ENCODE measurements around the gene RASSF1.
"Not testable (repeated sequence)": the region's sequence is repeated elsewhere in the genome, so short reads cannot be mapped to it uniquely, and the experiment has no call there.

RASSF1 gene

DNA sequence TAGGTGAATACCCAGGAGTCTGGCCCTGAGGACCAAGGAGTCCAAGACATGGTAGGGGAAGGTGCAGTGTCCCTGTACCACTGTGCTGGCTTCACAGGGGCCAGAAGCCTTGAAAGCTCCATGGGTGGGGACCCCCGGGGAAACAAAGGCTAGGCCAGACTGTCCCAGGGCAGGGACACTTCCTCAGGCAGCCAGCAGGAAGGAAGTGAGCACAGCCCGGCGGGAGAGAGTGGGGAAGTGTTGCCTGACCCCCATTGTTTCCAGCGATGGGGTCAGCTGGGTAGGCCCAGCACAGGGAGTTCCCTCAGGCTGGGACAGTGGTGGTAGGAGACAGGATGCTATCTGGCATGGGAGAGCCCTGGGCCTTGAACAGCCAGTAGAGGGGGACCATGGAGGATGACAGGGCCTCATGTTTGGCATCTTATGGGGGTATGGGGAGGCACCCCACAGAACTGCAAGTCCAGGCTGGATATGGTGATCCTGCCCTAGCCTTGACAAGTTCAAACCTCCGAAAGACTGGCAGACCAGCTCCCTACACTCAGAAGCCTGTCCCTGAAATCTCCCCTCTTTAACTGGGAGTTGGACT, 16.9 kb downstream of the RASSF1 start:
- DNase-seq (ENCODE audit: low read depth in 3 of 3), result no peak

DNA sequence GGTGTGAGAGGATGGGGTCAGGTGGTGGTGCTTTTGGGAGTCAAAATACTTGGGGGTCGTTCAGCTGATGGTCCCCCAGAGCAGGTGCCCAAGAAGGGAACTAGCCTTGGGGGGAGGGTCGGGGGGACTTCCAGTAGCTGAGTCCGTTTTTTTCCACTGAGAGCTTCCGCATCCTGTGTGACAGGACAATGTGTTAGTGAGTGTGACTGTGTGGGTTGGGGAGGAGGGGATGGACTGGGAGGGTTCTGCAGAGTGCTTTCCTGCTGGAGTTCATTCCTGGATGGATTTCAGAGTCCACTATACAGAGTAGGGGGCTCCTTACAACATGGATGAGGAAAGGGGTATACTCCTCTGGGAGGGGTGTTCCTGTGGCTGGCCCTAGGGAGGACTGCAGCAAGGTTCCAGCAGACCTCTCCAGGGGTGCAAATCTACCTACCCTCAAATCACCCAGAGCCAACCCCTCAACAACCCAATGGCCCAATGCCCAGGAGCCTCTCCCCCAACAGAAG, 17.5 kb downstream of the RASSF1 start:
- DNase-seq (ENCODE audit: low read depth in 3 of 3), result no peak

DNA sequence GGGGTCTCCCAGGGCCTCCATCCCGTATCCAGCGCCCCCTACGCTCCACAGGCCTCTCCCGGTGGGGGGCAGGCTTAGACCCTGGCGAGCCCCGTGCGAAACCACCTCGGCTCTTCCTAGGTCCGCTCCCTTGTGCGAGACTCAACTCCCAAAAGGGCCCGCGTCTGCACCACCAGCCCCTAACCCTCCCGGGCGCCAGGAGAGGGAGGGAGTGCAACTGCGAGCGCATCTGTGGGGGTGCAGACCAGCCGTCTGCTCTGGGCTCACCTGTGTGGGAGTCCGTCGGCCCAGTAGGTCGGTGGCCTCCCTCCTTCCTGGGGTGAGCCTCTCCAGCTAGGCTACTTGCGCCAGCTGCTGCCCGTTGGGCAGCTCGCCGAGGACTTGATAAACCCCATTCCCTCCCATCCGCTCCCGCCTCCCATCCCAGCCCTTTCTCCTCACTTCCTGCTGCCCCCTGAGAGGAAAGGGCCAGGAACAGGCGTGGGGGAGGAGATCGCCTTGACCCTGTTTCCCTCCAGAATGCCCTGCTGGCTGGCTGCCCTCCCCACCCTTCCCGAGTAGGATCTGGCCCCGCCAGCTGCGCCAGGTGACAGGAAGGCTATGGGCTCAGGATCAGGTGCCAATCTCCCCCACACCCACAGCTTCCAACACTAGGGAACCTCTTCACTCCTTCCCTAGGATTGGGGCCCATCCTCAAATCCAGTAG, 18.1 kb downstream of the RASSF1 start, which contains the start of gene HYAL2:
HYAL2 (minus strand) TSS at position 360 of the 706 bp plus-strand sequence. CDS start 2,256 bp downstream, outside the sequence.
- DNase-seq (ENCODE audit: low read depth in 3 of 3), result no peak

DNA sequence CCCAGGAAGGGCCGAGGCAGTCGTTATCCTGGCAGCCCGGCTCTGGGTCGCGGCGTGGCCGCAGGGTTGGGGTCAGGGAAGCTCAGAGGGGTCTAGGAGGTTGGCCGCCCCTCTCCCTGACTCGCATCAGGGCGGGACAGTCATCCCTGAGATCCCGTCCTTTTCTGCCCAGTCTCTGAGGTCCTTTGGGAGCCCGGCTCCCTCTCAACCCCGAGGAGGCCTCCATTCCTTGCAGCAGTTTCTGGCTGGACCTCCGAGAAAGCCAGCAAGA, 18.6 kb downstream of the RASSF1 start:
- no peak for DNase-seq (ENCODE audit: low read depth in 3 of 3)

DNA sequence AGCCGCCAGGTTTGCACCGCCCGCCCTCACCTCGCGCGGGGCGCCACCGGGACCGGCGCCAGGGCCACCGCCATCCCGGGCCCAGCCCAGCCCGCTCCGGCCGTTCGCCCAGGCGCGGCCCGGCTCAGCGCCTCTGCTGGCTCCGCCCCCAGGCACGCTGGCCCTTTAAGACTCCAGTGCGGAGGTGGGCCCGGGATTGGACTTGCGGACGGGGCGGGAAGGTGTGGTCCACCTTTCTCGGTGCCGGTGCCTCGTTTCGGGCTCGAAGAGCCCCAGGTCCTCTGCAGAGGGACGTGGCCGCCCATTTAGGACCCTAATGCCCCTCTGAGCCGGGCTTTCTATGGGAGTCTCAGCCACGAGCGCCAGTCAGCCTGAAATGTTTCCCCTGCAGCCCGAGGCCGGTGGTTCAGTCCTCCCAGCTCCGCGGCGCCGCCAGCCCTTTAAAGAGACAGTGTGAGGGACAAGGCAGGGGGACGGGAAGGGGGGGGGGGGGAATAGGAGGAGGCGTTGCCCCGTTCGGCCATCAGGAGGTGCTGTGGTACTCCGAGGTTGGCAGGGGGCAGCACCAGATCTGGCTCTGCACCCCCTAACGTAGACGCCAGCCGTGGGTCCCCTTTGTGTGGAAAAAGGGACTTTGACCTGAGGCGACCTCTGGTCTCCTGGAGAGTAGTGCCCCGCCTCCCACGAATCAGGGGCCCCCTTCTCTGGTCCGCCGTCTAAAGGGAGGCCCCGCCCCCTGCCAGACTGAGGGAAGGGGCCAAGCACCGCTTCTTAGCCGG, 19.1 kb downstream of the RASSF1 start:
- peak; percentile 69 to 84 (median 70) for DNase-seq (ENCODE audit: low read depth in 3 of 3)

DNA sequence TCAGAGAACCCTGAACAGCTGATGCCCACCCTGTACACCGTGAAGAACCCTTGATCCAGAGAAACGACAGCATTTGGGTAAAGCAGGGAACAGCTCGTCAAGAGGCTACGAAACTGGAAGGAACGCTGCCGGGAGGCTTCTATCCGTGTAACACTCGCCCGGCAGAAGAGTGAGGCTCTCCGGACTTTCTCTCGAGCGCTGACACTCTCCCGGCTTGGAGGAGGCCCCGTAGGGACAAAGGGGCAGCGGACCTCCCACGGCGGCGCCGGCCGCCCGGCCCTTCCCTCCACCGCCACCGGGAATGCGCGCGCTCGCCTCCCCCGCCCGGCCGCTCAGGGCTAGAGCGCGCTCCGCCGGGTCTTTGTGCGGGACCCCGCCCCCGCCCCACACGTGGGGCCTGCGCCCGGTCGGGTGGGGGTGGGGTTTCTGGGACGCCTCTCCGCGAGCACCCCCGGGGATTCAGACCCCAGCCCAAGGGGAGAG, 19.7 kb downstream of the RASSF1 start:
- peak in 2 of 3 experiments; percentile 43 to 54 for DNase-seq (ENCODE audit: low read depth in 3 of 3)

DNA sequence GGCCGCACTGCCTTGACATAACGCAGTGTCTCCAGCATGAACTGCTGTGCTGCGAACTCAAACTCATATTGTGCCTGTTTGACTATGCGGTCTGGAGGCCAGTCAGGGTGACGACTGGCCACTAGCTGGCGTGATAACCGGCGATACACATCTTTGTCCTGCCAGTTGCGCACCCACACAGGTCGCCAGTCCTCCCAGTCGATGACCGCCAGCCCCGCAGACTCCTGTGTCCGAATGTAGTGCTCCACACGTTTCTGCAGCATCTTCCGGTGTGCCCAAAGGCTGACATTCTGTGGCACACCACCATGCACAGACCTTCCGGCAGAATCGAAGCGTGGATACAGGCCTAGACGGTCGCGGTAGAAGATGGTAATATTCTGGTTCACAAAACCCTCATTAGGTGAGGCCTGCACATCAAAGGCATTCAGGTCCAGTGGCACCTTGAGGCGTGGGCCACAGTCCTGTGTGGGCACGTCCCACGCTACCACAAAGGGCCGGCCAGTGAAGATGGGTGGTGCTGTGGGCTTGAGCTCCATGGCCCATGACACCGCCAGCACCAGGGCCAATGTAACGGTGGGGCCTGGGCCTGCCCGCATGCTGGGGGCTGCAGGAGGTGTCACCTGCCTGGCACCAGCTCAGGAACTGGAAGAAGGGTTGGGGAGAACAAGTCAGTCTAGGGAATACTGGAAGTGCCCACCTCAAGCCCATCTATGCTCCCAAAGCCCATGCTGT, 20.6 kb downstream of the RASSF1 start:
- no peak for DNase-seq (ENCODE audit: low read depth in 3 of 3)

DNA sequence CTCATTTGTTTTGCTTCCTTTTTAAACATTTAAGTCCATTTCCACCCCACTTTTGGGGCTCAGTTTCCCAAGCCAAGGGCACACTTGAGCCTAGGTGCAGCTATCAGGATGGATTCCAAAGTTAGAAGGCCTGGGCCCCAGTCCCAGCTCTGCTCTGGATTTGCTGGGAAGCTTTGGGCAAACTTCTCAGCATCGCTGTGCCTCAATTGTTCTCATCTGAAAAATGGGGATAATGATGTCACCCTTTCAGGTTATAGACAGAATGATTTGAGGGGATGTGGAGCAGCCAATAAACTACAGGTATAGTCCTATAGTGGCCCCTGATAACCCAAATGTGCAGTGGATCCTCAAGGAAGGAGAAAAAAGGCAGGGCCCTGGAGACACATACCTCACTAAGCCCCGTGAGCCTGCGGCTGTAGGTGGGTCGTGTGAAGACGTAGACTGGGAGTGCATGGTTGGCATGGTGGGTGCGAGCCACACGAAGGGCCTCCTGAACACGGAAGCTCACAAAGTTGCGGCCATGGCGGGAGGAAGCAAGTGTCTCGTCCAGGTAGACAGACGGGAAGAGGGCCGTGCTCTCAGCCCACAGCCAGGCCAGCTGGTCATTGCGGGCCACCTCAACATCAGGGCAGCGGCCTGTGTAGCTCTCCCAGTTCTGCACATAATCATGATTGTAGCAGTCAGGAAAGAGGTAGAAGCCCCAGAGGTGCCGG, 21.3 kb downstream of the RASSF1 start:
- DNase-seq (ENCODE audit: low read depth in 3 of 3), result no peak

DNA sequence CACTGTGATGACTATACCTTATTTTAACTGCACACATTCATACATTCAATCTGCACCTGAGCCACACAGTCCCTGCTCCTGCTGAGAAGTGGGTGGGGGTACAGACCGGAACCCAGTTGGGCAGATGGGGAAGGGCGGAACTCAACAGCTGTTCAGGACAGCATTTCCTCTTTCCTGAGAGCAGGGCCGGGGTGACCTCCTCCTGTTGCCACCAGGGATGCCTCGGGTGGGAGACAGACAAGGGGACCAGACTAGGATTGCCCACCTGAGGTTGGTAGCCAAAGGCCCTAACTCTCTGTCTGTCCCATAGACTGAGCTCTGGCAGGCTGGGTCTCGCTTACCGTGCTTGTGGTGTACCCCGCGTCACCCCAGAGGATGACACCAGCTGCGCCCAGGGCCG, 22.0 kb downstream of the RASSF1 start:
- DNase-seq (ENCODE audit: low read depth in 3 of 3), result no peak

DNA sequence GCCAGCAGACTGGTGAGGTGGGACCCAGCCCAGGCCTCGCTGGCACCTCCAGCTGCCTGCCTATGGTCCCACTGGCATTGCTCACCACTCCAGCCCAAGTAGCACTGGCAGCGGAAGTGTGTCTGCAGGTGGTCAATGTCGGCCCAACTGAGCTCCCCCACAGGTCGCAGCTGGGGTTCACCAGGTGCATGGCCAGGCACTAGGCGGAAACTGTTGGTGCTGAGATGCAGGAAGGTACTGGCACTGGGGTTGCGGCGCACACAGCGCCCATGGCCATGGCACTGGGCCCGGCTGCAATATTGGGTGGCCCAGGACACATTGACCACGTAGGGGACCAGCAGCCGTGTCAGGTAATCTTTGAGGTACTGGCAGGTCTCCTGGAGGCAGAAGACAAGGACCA, 22.5 kb downstream of the RASSF1 start:
- no peak for DNase-seq (ENCODE audit: low read depth in 3 of 3)

DNA sequence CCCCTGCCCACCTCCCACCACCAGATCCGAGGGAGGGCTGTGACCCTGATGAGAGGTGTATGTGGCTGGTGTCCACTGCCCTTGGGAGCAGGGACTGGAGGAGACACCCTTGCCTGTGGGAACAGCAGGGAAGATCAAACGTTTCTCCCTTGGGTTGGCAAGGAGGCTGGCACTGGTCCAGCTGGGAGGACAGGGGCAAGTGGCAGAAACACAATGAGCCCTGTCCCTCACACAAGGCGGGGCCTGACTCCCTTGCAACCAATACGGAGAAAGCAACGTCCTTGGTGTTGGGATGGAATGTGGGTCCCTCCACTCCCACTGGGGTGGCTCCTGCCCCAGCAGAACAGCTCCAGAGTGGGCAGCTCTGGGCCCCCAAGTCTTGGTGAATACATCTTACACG, 23.3 kb downstream of the RASSF1 start:
- no peak for DNase-seq (ENCODE audit: low read depth in 3 of 3)

DNA sequence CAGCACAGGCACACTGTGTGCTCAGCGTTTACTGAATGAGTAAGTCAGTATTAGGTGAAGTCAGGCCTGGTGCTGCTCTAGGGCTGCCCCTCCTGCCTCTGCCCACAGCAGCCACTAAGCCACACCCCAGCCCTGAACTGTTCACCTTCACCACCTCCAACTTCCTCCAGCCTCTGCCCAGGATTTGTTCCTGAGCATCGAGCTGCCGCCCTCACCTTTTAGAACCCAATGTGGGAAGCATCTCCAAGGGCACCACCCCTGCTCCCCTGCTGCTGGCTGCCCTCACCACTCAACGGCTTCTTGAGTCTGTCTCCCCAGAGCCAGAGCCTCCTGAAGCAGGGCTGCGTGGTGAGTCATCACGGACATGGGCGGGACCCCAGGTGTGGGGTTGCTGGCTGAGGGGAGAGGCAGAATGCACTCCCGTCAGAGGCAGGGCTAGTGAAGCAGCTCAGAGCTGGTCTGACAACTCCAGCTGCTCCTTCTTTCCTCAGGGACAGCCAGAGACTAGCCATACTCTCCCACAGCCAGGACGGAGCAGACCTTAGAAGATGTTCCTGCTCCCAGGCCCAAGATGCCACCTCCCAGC, 23.9 kb downstream of the RASSF1 start:
- peak in 1 of 3 experiments; percentile 62 for DNase-seq (ENCODE audit: low read depth in 3 of 3)

DNA sequence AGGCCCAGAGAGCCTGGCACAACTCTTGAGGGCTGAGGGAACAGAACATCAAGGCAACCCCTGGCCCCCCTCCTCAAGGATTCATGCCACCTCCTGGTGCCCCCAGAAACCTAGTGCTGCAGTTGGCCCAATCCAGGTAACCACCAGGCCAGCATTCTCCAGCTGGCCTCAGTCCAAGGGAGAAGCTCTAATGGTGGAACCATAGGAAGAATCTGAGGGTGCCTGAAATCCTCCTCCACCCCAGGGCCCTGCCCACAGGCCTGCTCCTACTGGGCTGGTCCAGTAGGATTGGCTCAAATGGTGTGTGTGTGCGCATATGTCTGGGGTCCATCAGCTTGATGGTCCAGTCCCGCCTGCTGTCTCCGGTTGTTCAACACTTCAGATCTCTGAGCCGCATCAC, 25.8 kb downstream of the RASSF1 start:
- no peak for DNase-seq (ENCODE audit: low read depth in 3 of 3)

DNA sequence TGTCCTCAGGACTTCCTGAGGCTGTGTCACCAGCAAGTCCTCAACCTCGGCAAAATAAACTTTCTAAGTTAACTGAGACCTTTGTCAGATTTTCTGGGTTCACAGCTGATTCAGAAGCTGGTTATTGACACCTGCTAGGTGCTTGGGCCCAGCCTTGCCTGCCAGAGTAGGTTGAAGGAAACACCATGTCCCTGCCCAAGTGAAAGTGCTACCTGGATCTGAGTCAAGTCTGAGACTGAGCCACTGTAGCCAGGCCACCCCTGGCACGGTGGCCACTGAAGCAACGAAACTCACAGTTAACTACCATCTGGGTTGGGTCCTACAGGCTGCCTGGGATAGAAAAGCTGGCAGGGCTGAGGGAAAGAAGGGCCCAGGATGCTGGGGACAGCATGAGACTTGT, 26.3 kb downstream of the RASSF1 start:
- DNase-seq (ENCODE audit: low read depth in 3 of 3), result no peak

DNA sequence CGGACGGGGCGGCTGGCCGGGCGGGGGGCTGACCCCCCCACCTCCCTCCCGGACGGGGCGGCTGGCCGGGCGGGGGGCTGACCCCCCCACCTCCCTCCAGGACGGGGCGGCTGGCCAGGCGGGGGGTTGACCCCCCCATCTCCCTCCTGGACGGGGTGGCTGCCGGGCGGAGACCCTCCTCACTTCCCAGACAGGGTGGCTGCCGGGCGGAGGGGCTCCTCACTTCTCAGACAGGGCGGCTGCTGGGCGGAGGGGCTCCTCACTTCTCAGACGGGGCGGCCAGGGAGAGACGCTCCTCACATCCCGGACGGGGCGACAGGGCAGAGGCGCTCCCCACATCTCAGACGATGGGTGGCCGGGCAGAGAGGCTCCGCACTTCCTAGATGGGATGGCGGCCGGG, 28.6 kb downstream of the RASSF1 start:
- not testable (repeated sequence) for DNase-seq (ENCODE audit: low read depth in 3 of 3)

DNA sequence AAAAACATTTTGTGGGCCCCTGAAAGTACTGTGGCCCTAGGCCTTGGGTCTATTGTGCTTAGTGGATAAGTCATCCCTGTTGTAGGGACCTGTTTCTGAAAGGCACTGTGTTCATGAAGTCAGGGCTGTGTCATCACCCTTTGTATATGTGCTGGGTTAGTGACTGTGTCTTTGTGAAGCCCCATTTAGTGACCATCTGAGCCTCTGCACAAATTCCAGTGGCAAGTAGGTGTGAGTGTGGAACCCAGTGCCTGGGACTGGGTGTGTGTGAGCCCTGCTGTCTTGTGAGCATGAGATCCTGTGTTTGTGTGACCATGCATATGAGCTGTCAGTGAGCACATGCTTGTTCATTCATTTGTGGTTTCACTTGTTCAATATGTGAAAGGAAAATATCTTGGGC, 36.0 kb downstream of the RASSF1 start:
- DNase-seq (ENCODE audit: low read depth in 3 of 3), result no peak

DNA sequence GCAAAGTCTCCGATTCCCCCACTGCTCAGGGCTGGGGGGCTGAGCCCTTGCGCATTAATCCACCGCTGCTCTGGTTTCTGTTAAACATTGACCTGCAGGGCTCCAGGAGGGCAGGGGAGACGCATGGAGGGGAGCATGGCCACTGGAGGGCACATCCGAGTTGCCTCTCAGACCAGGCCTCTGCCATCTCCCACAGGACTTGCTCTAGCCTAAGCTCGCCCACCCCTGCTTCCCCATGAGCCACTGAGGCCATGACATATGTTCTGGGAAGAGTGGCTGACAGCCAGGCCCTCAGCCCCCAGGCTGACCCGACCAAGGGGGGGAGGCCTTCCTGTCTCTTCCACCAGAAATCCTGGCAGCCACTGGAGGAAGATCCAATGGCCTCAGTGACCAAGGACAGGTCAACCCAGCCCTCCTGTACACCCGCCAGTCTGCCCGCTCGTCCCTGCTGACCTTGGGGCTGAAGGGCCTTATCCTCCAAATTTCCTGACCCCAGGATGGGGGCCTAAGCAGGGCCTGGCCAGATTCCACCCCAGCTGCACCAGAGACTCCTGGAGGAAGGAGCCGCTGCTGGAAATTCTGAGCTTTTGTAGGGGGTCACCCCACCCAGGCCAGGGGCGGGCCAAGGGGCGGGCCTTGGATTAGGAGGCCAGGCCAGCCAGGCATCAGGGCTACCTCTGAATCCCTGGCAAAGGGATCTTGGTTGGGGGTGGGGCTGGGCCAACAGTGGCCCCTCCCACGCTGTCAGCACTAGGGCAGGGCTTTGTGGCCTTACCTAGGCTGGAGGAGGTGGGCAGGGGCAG, 37.4 kb downstream of the RASSF1 start, which contains the start of gene HYAL1:
HYAL1 (minus strand) TSS at position 562 of the 803 bp plus-strand sequence. CDS start 618 bp downstream, outside the sequence.
- no peak for DNase-seq (ENCODE audit: low read depth in 3 of 3)

DNA sequence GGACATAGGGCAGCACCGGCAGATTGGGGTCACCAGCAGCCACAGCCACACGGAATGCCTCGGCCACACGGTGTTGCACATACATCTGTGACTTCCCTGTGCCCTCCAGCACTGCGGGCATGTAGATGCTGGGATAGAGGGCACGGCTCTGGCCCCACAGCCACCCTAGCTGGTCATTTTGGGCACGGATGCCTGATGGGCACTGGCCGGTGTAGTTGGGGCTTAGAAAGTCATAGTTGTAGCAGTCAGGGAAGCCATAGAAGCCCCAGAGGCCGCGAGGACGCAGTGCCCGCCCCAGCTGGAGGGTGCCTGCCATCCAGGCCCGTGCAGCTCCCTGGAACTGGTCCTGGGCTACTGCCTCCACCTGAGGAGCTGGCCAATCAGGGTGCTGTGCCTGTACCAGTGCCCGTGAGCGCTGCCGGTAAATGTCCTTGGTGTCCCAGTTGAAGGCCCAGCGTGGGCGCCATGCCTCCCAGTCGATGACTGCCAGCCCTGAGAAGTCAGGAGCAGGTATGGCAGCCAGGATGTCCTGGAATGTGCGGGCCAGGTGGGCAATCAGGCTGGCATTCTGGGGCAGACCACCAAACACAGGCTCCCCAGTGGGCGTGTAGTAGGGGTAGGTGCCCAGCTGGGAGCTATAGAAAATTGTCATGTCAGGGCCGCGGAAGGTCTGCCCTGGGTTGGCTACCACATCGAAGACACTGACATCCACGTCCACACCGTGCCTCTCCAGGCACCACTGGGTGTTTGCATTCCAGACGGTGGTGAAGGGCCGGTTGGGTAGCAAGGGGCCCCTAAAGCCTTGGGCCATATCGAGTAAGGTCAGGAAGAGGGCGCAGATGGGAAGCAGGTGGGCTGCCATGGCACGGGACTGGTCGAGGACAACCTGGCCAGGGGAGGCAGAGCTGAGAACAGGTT, 38.3 kb downstream of the RASSF1 start:
- DNase-seq (ENCODE audit: low read depth in 3 of 3), result no peak

DNA sequence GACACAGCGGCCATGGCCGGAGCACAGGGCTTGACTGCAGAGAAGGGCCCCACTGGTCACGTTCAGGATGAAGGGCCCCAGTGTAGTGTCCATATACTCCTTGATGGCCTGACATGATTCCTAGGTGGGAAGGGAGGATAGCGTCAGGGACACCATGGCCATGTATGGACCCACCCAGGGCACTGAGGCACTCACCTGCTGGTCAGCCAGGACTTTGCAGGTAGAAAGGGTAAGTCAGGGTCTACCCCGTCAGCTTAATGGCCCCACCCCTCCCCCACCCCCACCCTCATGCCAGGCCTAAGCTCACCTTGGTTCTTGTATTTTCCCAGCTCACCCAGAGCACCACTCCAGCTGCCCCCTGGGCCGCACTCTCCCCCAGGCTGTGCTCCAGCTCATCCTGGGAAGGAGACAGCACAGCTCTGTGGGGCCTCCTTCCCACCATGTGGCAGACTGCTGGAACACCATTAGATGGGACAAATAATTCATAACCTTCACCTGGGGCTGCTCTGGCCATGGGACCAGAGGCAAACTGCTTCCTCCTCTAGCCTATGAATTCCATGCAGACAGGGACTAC, 39.9 kb downstream of the RASSF1 start:
- no peak for DNase-seq (ENCODE audit: low read depth in 3 of 3)
